Right atrium auricular region (tissue), 2 donors: ENCODE results near the gene DPF3. TPM values are rescaled to one million over a fixed set of nuclear protein-coding genes. Genes with fewer than 3 reads are reported as not detected.
A peak's percentile ranks its signal among the peaks of the same experiment; 100 is the strongest.

Source experiments
- DNase-seq: peaks from one replicate; pipeline ENCODE4 v3.0.0-alpha.2; 2019; ENCODE audit warnings: low spot score
- H3K27ac ChIP-seq, 2 donors: fragments of 200-600 bp; sonication (generic); 1 replicate in 1 of 2; 2 replicates in 1 of 2; pipeline ENCODE4 v1.5.1; 2016 to 2019
- H3K27me3 ChIP-seq, 2 donors: fragments of 200-600 bp; sonication (generic); one replicate each; pipeline versions ENCODE4 v1.5.1 to v1.6.0; 2017 to 2019
- H3K36me3 ChIP-seq: fragments of 200-600 bp; sonication (generic); one replicate; pipeline ENCODE4 v1.5.1; 2016
- H3K4me1 ChIP-seq, 2 donors: fragments of 200-600 bp; sonication (generic); one replicate each; pipeline versions ENCODE4 v1.5.1 to v1.6.0; 2017 to 2019
- H3K4me3 ChIP-seq, 2 donors: fragments of 200-600 bp; sonication (generic); 1 replicate in 1 of 2; 2 replicates in 1 of 2; pipeline ENCODE4 v1.5.1; 2017 to 2019; ENCODE audit warnings: mild to moderate bottlenecking in 1 of 2, moderate library complexity in 1 of 2
- H3K9me3 ChIP-seq, 2 donors: fragments of 200-600 bp; sonication (generic); one replicate each; pipeline ENCODE4 v1.5.1; 2019
- total RNA-seq, 2 donors: library from RNA; depleted of rRNA; stranded (reverse); fragments of >200 nt; gene quantifications; one replicate each; pipeline ENCODE4 v1.1.0, GENCODE V29; 2016
- TF ChIP-seq, protein P1 (sequence below), 2 donors: fragments of 200-600 bp; sonication (generic); IDR thresholded peaks; one replicate each; pipeline ENCODE4 v1.5.1; 2019; ENCODE audit warnings: antibody characterized with exemption in 2 of 2

DPF3 gene
- total RNA-seq, 2 donors from 2014 or later, result 14.7 to 26.6 TPM

DNA sequence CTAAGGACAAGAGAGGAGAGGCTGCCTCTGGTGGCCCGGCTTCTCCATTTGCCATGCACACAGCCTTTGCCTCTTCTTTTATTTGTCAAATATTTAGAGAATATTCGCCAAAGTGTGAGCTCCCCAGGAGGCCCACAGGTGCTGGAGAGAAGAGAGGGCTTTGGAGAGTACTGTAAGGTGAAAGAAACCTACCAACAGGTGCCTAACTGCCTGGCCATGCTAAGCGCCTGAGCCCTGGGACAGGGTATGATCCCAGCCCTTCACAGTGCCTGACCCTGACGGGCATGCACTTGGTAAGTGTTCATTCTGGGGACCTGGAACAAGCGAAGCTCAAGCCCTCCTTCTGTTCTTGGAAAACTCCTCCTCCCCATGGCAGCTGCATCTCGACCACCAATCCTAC is 106.1 kb downstream of the DPF3 start:
- peaks cover 0 to 26% of the 10 kb centered on the region in 2 donors for H3K4me1 ChIP-seq
- no peak overlapping the region for H3K4me3 ChIP-seq
- DNase-seq, result no peak
- H3K27ac ChIP-seq, result peak overlapping the region; percentile 33 to 53
- TF ChIP-seq, protein P1, sequence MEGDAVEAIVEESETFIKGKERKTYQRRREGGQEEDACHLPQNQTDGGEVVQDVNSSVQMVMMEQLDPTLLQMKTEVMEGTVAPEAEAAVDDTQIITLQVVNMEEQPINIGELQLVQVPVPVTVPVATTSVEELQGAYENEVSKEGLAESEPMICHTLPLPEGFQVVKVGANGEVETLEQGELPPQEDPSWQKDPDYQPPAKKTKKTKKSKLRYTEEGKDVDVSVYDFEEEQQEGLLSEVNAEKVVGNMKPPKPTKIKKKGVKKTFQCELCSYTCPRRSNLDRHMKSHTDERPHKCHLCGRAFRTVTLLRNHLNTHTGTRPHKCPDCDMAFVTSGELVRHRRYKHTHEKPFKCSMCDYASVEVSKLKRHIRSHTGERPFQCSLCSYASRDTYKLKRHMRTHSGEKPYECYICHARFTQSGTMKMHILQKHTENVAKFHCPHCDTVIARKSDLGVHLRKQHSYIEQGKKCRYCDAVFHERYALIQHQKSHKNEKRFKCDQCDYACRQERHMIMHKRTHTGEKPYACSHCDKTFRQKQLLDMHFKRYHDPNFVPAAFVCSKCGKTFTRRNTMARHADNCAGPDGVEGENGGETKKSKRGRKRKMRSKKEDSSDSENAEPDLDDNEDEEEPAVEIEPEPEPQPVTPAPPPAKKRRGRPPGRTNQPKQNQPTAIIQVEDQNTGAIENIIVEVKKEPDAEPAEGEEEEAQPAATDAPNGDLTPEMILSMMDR (IDR thresholded peaks at IDR 0.05), result no peak
- H3K9me3 ChIP-seq, result no peaks in the 10 kb centered on the region
- no peaks in the 10 kb centered on the region for H3K36me3 ChIP-seq
- no peaks in the 10 kb centered on the region for H3K27me3 ChIP-seq

DNA sequence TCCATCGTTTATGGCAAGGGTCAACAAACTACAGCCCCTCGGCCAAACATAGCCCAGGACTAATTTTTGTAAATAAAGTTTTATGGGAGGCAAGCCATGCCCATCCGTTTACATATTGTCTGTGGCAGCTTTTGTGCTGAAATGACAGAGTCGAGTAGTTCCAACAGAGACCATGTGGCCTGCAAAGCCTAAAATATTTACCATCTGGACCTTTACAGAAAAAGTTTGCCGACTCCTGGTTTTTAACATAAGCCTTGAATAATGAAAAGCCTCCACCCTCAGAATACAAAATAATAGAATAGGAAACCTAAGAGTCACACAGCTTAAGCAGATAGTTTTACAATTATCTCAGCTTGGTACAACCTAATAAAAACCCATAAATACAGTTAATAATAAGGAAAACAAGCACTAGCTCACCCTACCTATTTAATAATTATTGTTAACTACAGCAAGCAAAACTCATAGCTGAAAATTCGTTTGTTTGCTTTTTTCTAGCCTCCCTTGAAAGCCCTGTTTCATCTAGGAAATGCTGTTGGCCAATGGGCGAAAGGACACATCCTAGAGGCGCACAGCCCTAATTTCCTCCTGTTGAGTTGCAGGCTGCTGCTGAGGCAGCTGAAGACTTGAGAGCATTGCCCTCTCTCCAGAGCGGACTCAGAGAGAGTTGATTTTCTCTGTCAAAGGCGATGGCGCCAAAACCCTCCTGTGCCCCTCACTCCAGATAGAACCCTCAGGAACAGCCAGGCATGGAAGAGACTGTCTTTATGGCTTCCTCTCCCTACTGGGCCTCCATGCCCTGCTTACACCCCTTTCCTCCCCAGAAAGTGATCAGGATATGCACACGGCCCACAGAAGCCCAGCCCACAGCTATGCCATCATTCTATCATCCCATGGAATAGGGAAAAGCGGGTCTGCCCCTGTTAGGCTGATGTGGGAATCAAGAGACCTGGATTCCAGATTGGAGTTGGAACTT is 107.2 kb downstream of the DPF3 start:
- no peaks in the 10 kb centered on the region for H3K36me3 ChIP-seq
- TF ChIP-seq, protein P1 (IDR thresholded peaks at IDR 0.05), result no peak
- no peak overlapping the region for H3K27ac ChIP-seq
- no peaks in the 10 kb centered on the region for H3K27me3 ChIP-seq
- DNase-seq, result peak; percentile 40
- no peak overlapping the region for H3K4me3 ChIP-seq
- H3K9me3 ChIP-seq, result no peaks in the 10 kb centered on the region
- peaks cover 0 to 25% of the 10 kb centered on the region in 2 donors for H3K4me1 ChIP-seq

DNA sequence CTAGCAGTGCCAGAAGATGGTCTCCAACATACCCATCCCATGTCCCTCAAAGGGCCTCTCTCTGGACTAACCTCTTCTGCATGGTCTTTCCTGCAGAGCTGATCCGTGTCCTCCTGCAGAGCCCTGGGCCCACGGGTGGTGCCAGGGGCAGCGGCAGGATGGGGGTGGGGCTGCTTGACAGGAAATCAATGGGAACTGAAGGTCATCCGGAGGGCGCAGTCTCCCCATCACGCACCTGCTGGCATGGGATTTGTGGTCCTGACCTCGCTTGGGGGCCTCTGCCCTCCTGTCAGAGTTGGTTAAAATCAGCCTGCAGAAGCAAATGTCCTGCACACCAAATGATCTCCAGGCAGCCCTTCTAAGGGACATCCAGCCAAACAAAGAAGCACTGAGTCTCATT is 110.2 kb downstream of the DPF3 start:
- Histone ChIP-seq H3K27ac (no peak overlapping the region), H3K4me3 (no peak overlapping the region), H3K36me3 (no peaks in the 10 kb centered on the region), H3K9me3 (no peaks in the 10 kb centered on the region), H3K4me1 (peaks cover 0 to 36% of the 10 kb centered on the region in 2 donors), H3K27me3 (no peaks in the 10 kb centered on the region)
- DNase-seq, result peak; percentile 36
- TF ChIP-seq, protein P1 (IDR thresholded peaks at IDR 0.05), result no peak

DNA sequence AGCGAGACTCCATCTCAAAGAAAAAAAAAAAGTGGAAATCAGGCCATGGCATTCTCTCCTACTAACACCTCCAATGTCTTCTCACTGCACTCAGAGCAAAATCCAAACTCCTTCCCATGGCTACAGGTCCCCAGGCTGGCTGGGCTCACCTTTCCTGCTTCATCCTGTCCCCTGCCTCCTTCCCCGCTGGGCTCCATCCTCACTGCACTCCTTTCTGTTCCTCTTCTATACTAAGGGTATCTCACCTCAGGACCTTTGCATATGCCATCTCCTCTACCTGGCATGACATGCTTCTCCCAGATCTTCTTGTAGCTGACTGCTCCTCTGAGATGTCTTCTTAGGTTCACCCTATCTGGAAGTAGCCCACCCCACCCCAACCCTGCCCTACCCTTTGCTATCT is 111.1 kb downstream of the DPF3 start:
- Histone ChIP-seq H3K27me3 (no peaks in the 10 kb centered on the region), H3K36me3 (no peaks in the 10 kb centered on the region), H3K4me1 (peaks cover 0 to 36% of the 10 kb centered on the region in 2 donors), H3K9me3 (peaks cover 0 to 2% of the 10 kb centered on the region in 2 donors), H3K4me3 (no peak overlapping the region), H3K27ac (no peak overlapping the region)
- TF ChIP-seq, protein P1 (IDR thresholded peaks at IDR 0.05), result no peak
- peak; percentile 23 for DNase-seq

DNA sequence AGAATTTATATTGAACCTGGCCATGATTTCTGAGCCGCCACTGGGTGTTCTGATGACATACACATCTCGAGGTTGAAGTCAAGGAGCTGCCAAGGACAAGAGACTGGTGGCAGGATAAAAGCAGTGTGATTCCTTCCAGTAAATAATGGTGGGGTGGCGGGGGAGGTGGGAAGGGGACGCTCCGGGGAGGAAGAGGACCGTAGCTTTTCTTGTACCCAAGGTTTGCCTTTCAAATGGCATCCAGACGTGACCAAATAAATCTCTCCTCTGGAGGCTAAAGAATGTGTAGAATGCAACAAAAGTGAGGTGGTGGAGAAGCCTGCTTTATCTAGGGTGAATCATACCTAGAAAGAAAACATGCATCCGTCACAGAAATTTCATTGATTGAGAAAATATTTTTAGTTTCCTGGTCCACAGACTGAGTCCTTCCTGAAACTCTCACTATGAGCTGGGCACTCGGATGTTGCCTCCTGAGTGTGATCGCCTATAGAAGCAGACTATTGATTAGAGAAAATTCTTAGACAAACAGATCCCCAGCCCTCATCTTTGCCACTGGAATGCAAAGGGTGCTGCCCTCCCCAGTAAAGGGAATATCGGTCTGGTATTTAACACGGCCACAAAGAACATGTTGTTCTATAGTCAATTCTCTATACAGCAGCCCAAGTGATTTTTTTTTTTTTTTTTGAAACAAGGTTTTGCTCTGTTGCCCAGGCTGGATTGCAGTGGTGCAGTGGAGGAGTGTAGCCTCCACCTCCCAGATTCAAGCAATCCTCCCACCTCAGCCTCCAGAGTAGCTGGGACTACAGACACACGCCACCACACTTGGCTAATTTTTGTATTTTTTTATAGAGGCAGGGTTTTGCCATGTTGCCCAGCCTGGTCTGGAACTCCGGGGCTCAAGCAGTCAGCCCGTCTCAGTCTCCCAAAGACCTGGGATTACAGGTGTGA is 112.1 kb downstream of the DPF3 start:
- peak overlapping the region in 1 of 2 donors; percentile 25 for H3K27ac ChIP-seq
- H3K4me3 ChIP-seq, result no peak overlapping the region
- H3K4me1 ChIP-seq, result peaks cover 0 to 40% of the 10 kb centered on the region in 2 donors
- peaks cover 0 to 4% of the 10 kb centered on the region in 2 donors for H3K9me3 ChIP-seq
- no peaks in the 10 kb centered on the region for H3K27me3 ChIP-seq
- TF ChIP-seq, protein P1 (IDR thresholded peaks at IDR 0.05), result no peak
- peak; percentile 21 for DNase-seq
- no peaks in the 10 kb centered on the region for H3K36me3 ChIP-seq
